ENCODE data around the gene SRSF11. TPM values are rescaled to one million over a fixed set of nuclear protein-coding genes. Genes with fewer than 3 reads are reported as not detected.

The SRSF11 gene
- total and polyA plus RNA-seq, 4 donors: 36.8 to 130 (median 96.6) TPM

GRCh38 chr1:70248729-70249128, 27.5 kb downstream of the SRSF11 start:
- Histone ChIP-seq H3K27ac (ENCODE audit: low read depth in 1 of 2, low read length in 2 of 2) (no peak overlapping the region), H3K9me3 (ENCODE audit: control insufficient read depth in 4 of 4, low read length in 3 of 4) (no peaks in the 10 kb centered on the region), H3K4me1 (ENCODE audit: control insufficient read depth in 4 of 4, insufficient read depth in 4 of 4, low read length in 3 of 4) (peaks cover 0 to 11% (median 4%) of the 10 kb centered on the region in 4 donors), H3K36me3 (ENCODE audit: control insufficient read depth in 4 of 4, insufficient read depth in 3 of 4, low read depth in 1 of 4, low read length in 3 of 4) (peaks cover 2 to 72% (median 66%) of the 10 kb centered on the region in 4 donors), H3K4me3 (ENCODE audit: low read depth in 1 of 3, low read length in 3 of 3) (no peak overlapping the region), H3K27me3 (ENCODE audit: control insufficient read depth in 4 of 4, insufficient read depth in 4 of 4, low read length in 3 of 4) (no peaks in the 10 kb centered on the region), H3K9ac (ENCODE audit: low read depth in 1 of 2, low read length in 2 of 2) (no peak overlapping the region)
- no peak for DNase-seq (ENCODE audit: low spot score)
- 41% methylated on average over 4 of the region's 4 CpGs for WGBS
- TF ChIP-seq SP1 (IDR thresholded peaks at IDR 0.05) (no peak), HNF4A (conservative IDR thresholded peaks at IDR 0.05) (peak; percentile 28 to 34), RXRA (IDR thresholded peaks at IDR 0.05) (peak in 1 of 2 donors; percentile 16), TAF1 (conservative IDR thresholded peaks at IDR 0.05) (no peak)

- WGBS: 91% methylated on average over 1 of the region's 1 CpG
- no peak for TF ChIP-seq NR2F2 (IDR thresholded peaks at IDR 0.05)
- TF ChIP-seq ATF3 (IDR thresholded peaks at IDR 0.05): no peak
- TF ChIP-seq ZBTB33 (IDR thresholded peaks at IDR 0.05): no peak
- TF ChIP-seq FOXA1 (IDR thresholded peaks at IDR 0.05): no peak
- TF ChIP-seq TAF1 (conservative IDR thresholded peaks at IDR 0.05): no peak
- TF ChIP-seq GABPA (IDR thresholded peaks at IDR 0.05 in 1 of 2, conservative IDR thresholded peaks at IDR 0.05 in 1 of 2): no peak
- TF ChIP-seq CTCF (IDR thresholded peaks at IDR 0.05; ENCODE audit: low read depth, low read length, missing input control): no peak
- TF ChIP-seq FOXA2 (IDR thresholded peaks at IDR 0.05): no peak
- TF ChIP-seq JUND (IDR thresholded peaks at IDR 0.05): no peak
- TF ChIP-seq RAD21 (IDR thresholded peaks at IDR 0.05): no peak
- Histone ChIP-seq H3K4me3 (ENCODE audit: low read depth in 1 of 3, low read length in 3 of 3) (no peak overlapping the region), H3K9ac (ENCODE audit: low read depth in 1 of 2, low read length in 2 of 2) (no peak overlapping the region), H3K27me3 (ENCODE audit: control insufficient read depth in 4 of 4, insufficient read depth in 4 of 4, low read length in 3 of 4) (no peaks in the 10 kb centered on the region), H3K27ac (ENCODE audit: low read depth in 1 of 2, low read length in 2 of 2) (no peak overlapping the region), H3K9me3 (ENCODE audit: control insufficient read depth in 4 of 4, low read length in 3 of 4) (no peaks in the 10 kb centered on the region), H3K36me3 (ENCODE audit: control insufficient read depth in 4 of 4, insufficient read depth in 3 of 4, low read depth in 1 of 4, low read length in 3 of 4) (peaks cover 0 to 7% (median 3%) of the 10 kb centered on the region in 4 donors), H3K4me1 (ENCODE audit: control insufficient read depth in 4 of 4, insufficient read depth in 4 of 4, low read length in 3 of 4) (no peaks in the 10 kb centered on the region)
- DNase-seq (ENCODE audit: low spot score): no peak
These were observed 35.5 kb downstream of the SRSF11 start for GRCh38 chr1:70256664-70257063.

GRCh38 chr1:70264839-70265238, 43.7 kb downstream of the SRSF11 start:
- H3K9me3 ChIP-seq (ENCODE audit: control insufficient read depth in 4 of 4, low read length in 3 of 4): no peaks in the 10 kb centered on the region
- H3K4me3 ChIP-seq (ENCODE audit: low read depth in 1 of 3, low read length in 3 of 3): no peak overlapping the region
- H3K27me3 ChIP-seq (ENCODE audit: control insufficient read depth in 4 of 4, insufficient read depth in 4 of 4, low read length in 3 of 4): no peaks in the 10 kb centered on the region
- H3K27ac ChIP-seq (ENCODE audit: low read depth in 1 of 2, low read length in 2 of 2): no peak overlapping the region
- DNase-seq (ENCODE audit: low spot score): no peak
- H3K9ac ChIP-seq (ENCODE audit: low read depth in 1 of 2, low read length in 2 of 2): no peak overlapping the region
- H3K36me3 ChIP-seq (ENCODE audit: control insufficient read depth in 4 of 4, insufficient read depth in 3 of 4, low read depth in 1 of 4, low read length in 3 of 4): peaks cover 0 to 17% (median 13%) of the 10 kb centered on the region in 4 donors
- WGBS: 87% methylated on average over 7 of the region's 7 CpGs
- H3K4me1 ChIP-seq (ENCODE audit: control insufficient read depth in 4 of 4, insufficient read depth in 4 of 4, low read length in 3 of 4): no peaks in the 10 kb centered on the region
- TF ChIP-seq ZBTB33 (IDR thresholded peaks at IDR 0.05) (no peak), JUND (IDR thresholded peaks at IDR 0.05) (no peak)

Data from liver (tissue), 9 donors.